ENCODE results near the gene CGNL1.

CGNL1 gene

GRCh38 chr15:57332326-57332725 lies 44.0 kb upstream of the CGNL1 start:
- Histone ChIP-seq H3K9ac (ENCODE audit: low read length) (no peak overlapping the region), H4K20me1 (ENCODE audit: low read depth, low read length) (no peaks in the 10 kb centered on the region), H3K9me2 (replicated peaks; ENCODE audit: insufficient read depth, low read length) (no peaks in the 10 kb centered on the region), H3K27me3 (ENCODE audit: low read length) (no peaks in the 10 kb centered on the region), H3K4me2 (ENCODE audit: low read depth, low read length, poor library complexity, severe bottlenecking) (no peak overlapping the region), H3K36me3 (ENCODE audit: low read length) (no peaks in the 10 kb centered on the region), H3K9me3 (ENCODE audit: insufficient read depth, low read length) (no peaks in the 10 kb centered on the region), H3K4me3 (ENCODE audit: insufficient read depth, low read length, poor library complexity, severe bottlenecking) (no peak overlapping the region), H2AFZ (ENCODE audit: low read depth, low read length, severe bottlenecking) (no peak overlapping the region), H3K27ac (ENCODE audit: low read depth, low read length) (no peak overlapping the region), H3F3A (ENCODE audit: insufficient read depth) (no peaks in the 10 kb centered on the region), H3K79me2 (ENCODE audit: insufficient read depth, low read length) (no peaks in the 10 kb centered on the region)
- TF ChIP-seq EZH2phosphoT487 (conservative IDR thresholded peaks at IDR 0.05; ENCODE audit: low read length) (no peak), CTCF (IDR thresholded peaks at IDR 0.05; ENCODE audit: insufficient read depth, low read length, poor library complexity, severe bottlenecking) (no peak)

GRCh38 chr15:57333487-57333886 lies 42.8 kb upstream of the CGNL1 start:
- Histone ChIP-seq H3K4me2 (ENCODE audit: low read depth, low read length, poor library complexity, severe bottlenecking) (no peak overlapping the region), H3K27ac (ENCODE audit: low read depth, low read length) (no peak overlapping the region), H3K27me3 (ENCODE audit: low read length) (no peaks in the 10 kb centered on the region), H2AFZ (ENCODE audit: low read depth, low read length, severe bottlenecking) (no peak overlapping the region), H3K9ac (ENCODE audit: low read length) (no peak overlapping the region), H3K4me3 (ENCODE audit: insufficient read depth, low read length, poor library complexity, severe bottlenecking) (no peak overlapping the region), H3K9me2 (replicated peaks; ENCODE audit: insufficient read depth, low read length) (no peaks in the 10 kb centered on the region), H3K9me3 (ENCODE audit: insufficient read depth, low read length) (no peaks in the 10 kb centered on the region), H3K79me2 (ENCODE audit: insufficient read depth, low read length) (no peaks in the 10 kb centered on the region), H3K36me3 (ENCODE audit: low read length) (no peaks in the 10 kb centered on the region), H4K20me1 (ENCODE audit: low read depth, low read length) (no peaks in the 10 kb centered on the region), H3F3A (ENCODE audit: insufficient read depth) (no peaks in the 10 kb centered on the region)
- TF ChIP-seq CTCF (IDR thresholded peaks at IDR 0.05; ENCODE audit: insufficient read depth, low read length, poor library complexity, severe bottlenecking), result no peak
- TF ChIP-seq EZH2phosphoT487 (conservative IDR thresholded peaks at IDR 0.05; ENCODE audit: low read length), result no peak

- Histone ChIP-seq H3K79me2 (ENCODE audit: insufficient read depth, low read length) (no peaks in the 10 kb centered on the region), H3K36me3 (ENCODE audit: low read length) (no peaks in the 10 kb centered on the region), H3F3A (ENCODE audit: insufficient read depth) (no peaks in the 10 kb centered on the region), H3K27ac (ENCODE audit: low read depth, low read length) (no peak overlapping the region), H2AFZ (ENCODE audit: low read depth, low read length, severe bottlenecking) (no peak overlapping the region), H3K4me3 (ENCODE audit: insufficient read depth, low read length, poor library complexity, severe bottlenecking) (no peak overlapping the region), H4K20me1 (ENCODE audit: low read depth, low read length) (no peaks in the 10 kb centered on the region), H3K9ac (ENCODE audit: low read length) (no peak overlapping the region), H3K9me2 (replicated peaks; ENCODE audit: insufficient read depth, low read length) (no peaks in the 10 kb centered on the region), H3K4me2 (ENCODE audit: low read depth, low read length, poor library complexity, severe bottlenecking) (no peak overlapping the region), H3K27me3 (ENCODE audit: low read length) (no peaks in the 10 kb centered on the region), H3K9me3 (ENCODE audit: insufficient read depth, low read length) (no peaks in the 10 kb centered on the region)
- TF ChIP-seq EZH2phosphoT487 (conservative IDR thresholded peaks at IDR 0.05; ENCODE audit: low read length) (no peak), CTCF (IDR thresholded peaks at IDR 0.05; ENCODE audit: insufficient read depth, low read length, poor library complexity, severe bottlenecking) (no peak)
Measured at GRCh38 chr15:57334257-57334656, 42.0 kb upstream of the CGNL1 start.

Data from SU-DHL-6 (cell line).